ENCODE data around the gene ZDHHC6.
"Not testable (repeated sequence)": the region's sequence is repeated elsewhere in the genome, so short reads cannot be mapped to it uniquely, and the experiment has no call there.

ZDHHC6 gene

GRCh38 chr10:112394475-112394875, 52.2 kb downstream of the ZDHHC6 start:
- in situ Hi-C loops (cut with HindIII; ENCODE audit: low sequenced_read_pairs), result no loop called here

DNA sequence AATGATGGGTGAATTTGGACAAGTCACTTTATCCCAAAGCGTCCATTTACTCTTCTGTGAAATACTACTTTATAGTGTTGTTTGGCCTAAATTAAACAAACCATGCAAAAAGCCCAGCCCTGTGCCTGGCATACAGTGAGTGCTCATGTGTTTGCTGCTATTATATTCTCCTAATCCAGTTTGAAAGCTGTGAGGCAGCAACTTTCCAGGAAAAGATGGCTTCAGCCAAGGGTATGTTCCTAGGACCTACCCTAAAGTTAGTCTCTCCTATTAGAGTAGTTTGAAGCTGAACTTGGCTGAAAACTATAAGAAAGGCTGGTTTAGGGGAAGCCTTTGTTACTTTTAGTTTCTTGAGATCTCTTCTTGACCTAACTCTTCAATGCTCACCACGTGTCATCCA, 52.9 kb downstream of the ZDHHC6 start:
- in situ Hi-C loops (cut with HindIII; ENCODE audit: low sequenced_read_pairs), result no loop called here

DNA sequence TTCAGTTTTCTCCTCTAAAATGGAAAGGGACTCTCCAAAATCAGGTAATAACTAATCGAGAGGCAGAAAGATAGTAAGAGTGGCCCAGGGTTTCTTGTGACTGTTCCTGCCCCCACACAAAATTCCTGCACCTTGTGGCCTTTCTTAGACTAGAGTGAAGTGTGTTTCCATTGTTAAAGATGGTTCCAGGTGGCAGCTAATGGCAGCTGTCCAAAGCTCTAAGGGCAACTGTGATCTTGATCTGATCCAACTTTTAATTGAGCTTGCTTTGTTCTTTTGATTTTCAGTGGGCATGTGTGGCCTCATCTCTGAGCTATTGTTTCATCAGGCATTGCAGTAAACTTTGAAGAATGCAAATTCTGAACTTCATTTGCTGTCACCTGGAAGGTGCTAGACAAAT, 53.4 kb downstream of the ZDHHC6 start:
- in situ Hi-C loops (cut with HindIII; ENCODE audit: low sequenced_read_pairs), result no loop called here

DNA sequence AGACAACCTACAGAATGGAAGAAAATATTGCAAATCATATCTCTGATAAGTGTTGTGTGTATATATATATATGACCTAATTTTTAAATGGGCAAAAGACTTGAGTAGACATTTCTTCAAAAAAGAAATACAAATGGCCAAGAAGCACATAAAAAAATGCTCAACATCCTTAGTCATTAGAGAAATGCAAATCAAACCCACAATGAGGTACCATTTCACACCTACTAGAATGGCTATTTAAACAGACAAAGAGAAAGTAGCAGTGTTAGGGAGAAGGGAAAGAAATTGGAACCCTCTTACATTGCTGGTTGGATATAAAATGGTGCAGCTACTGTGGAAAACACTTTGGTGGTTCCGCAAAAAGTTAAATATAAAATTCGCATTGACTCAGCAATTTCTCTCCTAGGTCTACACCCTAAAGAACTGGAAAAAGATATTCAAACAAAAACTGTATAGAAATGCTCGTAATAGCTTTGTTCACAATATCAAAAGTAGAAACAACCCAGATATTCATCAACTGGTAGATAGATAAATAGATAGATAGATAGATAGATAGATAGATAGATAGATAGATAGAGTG, 56.5 kb downstream of the ZDHHC6 start:
- in situ Hi-C loops (cut with HindIII; ENCODE audit: low sequenced_read_pairs), result no loop called here

- in situ Hi-C loops (cut with HindIII; ENCODE audit: low sequenced_read_pairs), result no loop called here
Measured at GRCh38 chr10:112389271-112389822, 57.4 kb downstream of the ZDHHC6 start.

GRCh38 chr10:112388548-112388947, 58.2 kb downstream of the ZDHHC6 start:
- in situ Hi-C loops (cut with HindIII; ENCODE audit: low sequenced_read_pairs), result no loop called here

DNA sequence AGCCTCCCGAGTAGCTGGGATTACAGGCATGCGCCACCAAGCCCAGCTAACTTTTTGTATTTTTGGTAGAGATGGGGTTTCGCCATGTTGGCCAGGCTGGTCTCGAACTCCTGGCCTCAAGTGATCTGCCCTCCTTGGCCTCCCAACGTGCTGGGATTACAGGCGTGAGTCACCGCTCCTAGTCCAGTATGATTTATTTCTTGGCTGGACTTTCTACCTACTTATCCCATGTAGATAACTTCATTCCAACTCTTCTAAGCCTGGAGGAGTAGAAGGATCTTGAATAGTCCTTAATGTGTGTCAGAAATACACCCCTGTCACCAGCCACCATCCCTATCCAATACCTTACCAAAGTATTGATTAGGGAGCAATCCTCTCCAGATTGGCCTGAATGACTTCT, 58.7 kb downstream of the ZDHHC6 start:
- in situ Hi-C loops (cut with HindIII; ENCODE audit: low sequenced_read_pairs), result not testable (repeated sequence)

DNA sequence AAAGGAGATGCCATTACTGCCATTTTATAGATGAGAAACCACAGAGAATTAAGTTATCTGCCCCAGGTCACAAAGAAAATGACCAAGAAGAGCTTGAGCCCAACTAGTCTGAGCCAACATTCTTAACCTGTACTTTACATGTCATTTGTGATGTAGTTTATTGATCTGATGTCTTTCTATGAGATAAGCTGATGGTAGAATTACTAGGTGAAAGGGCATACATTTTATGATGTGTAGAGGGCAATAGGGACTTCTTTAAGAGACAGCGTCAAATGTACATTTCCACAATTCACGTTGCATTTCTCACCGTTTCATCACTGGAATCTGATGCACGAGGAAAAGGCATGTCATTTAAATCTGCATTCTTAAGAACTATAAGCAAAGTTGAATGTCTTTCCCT, 61.5 kb downstream of the ZDHHC6 start:
- in situ Hi-C loops (cut with HindIII; ENCODE audit: low sequenced_read_pairs), result no loop called here

DNA sequence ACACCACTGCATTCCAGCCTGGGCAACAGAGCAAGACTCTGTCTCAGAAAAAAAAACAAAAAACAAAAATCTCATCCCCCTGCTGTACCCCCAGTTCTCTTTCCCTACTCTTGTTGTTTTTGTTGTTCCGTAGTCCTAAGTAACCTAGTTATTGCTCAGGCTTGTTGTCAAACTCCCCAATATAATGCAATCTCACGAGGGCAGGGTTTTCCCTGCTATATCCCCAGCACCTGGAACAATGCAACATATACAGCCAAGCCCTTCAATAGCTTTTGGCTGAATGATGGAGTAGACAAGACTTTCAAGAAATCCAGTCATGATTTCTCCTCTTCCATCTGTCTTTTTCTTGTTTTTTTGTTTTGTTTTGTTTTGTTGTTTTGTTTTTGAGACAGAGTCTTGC, 62.6 kb downstream of the ZDHHC6 start:
- in situ Hi-C loops (cut with HindIII; ENCODE audit: low sequenced_read_pairs), result no loop called here

DNA sequence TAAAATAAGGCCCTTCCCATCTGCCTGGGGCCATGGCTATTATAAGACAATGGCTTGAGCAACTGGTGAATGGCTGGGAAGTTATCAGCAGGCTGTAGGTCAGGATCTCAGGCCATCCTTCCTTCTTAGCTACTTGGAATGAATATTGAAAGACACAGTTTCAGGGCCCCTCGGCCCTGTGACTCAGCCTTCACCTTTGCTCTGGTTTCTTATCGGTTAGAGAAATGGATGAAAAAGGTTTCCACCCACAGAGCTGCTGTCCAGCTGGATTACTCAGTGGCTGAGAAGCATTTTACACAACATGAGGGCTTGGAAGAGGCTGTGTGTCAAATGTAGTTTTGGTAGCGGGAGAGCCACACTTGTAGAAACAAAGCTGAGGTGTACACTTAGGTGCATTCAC, 63.4 kb downstream of the ZDHHC6 start:
- in situ Hi-C loops (cut with HindIII; ENCODE audit: low sequenced_read_pairs), result no loop called here

DNA sequence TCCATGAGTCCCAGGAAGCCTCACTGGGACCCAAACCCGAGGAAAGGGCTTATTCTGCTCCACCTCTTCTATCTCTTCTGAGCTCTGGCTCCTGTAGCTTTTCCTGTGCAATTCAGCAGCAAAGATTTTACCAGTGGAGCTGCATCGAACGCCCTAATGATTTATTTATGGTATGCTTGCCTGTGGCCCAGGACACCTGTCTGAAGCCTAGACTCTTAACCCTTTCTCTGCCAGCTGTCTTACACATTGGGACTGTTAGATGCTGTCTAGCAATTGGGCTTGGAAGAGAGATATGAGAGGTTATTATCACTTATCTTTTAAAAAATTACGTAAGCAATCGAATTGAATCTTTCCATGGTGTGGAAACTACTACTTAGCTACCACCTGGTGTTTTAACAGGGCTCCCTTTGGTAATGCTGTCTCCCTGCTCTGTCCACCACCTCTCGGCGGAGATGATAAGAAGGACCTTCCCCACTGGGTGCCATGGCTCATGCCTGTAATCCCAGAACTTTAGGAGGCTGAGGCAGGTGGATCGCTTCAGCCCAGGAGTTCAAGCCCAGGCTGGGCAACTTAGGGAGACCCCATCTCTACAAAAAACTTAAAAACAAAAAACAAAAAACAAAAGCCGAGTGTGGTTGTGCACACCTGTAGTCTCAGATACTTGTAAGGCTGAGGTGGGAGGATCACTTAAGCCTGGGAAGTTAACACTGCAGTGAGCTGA, 64.0 kb downstream of the ZDHHC6 start:
- in situ Hi-C loops (cut with HindIII; ENCODE audit: low sequenced_read_pairs), result no loop called here

All from DLD1 (cell line).